ENCODE results near the gene NHP2.

NHP2 gene

GRCh38 chr5:178114325-178115135, 39.2 kb downstream of the NHP2 start:
- peak; percentile 57 for DNase-seq (ENCODE audit: low spot score)

GRCh38 chr5:178113841-178114324, 39.8 kb downstream of the NHP2 start:
- no peak for DNase-seq (ENCODE audit: low spot score)

DNA sequence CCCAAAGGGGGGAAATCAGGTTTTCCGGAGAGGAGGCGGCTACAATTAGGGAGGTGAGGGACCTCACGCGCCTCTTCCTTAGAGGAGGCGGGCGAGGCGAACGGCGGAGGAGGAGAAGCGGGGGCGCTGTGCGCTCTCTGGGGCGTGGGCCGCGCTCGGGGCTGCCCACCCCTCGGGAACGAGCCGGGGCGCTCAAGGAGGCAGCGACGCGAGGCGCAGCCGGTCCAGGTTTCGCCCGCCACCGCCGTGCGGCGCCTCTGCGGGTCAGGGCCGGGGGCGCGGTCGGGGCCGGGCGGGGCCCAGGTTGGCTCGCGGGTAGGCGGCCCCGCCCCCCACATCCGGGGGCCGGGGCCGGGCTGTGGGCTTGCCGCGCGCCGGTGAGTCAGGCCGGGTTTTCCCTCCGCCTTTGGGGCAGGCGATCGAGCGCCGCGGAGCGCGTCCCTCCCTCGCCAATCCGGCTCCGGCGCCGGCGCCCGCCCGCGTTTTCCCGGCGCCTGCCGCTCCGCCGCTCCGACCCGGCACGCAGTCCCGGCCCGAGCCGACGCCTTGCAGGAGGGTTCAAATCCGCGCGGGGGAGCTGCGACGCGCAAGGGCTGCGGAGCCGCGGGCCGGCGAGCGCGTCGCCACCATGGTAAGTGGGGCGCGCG, 40.4 kb downstream of the NHP2 start, which contains the start of gene N4BP3:
TSS of gene N4BP3 (plus strand) at position 392 of the 647 bp plus-strand sequence. CDS start 6,052 bp downstream, outside the sequence.
- DNase-seq (ENCODE audit: low spot score): peak; percentile 87

DNA sequence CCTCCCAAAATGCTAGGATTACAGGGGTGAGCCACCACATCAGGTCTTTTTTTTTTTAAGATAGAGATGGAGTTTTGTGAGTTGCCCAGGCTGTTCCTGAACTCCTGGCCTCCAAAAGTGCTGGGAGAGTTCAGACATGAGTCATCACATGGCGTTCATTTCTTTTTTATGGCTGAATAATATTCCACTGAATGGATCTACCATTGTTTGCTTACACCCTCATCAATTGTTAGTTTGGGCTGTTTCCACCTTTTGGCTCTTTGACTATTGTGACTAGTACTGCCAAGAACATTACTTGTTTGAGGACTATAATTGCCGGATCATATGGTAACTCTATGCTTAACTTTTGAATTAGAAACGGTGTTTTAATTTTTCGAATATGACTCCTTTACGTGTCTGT, 41.1 kb downstream of the NHP2 start:
- no peak for DNase-seq (ENCODE audit: low spot score)

DNA sequence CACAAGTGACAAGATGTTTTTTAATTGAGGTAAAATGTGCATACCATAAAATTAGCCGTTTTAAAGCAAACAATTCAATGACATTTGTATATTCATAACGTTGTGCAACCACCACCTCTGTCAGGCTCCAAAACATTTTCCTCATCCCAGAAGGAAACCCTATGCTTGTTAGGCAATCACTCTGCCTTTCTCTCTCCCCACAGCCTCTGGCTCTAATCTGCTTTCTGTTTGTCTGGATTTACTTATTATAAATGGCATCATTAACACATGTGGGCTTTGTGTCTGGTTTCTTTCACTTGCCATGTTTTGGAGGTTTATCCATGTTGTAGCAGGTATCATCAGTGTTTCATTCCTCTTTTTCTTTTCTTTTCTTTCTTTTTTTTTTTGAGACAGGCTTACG, 41.8 kb downstream of the NHP2 start:
- DNase-seq (ENCODE audit: low spot score): no peak

DNA sequence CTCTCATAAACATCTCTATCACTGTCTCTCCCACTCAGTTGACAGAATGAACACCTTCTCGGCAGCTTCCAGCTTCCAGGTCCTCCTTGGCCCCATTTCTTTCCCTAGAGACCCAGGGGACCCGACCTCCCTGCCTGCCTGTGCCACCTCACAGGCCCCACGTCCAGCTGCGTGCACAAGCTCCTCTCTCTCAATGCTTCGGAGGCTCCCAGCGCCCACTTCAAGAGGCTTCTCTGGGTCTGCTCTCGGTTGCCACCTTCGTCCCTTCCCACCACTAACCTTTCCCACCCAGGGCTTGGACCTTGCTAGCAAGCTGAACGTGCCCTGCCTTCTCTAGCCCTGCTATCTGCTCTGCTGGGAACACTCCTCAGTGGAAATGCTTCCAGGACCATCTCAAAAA, 43.2 kb downstream of the NHP2 start:
- DNase-seq (ENCODE audit: low spot score): no peak

GRCh38 chr5:178108966-178109365, 44.7 kb downstream of the NHP2 start:
- DNase-seq (ENCODE audit: low spot score): no peak

DNA sequence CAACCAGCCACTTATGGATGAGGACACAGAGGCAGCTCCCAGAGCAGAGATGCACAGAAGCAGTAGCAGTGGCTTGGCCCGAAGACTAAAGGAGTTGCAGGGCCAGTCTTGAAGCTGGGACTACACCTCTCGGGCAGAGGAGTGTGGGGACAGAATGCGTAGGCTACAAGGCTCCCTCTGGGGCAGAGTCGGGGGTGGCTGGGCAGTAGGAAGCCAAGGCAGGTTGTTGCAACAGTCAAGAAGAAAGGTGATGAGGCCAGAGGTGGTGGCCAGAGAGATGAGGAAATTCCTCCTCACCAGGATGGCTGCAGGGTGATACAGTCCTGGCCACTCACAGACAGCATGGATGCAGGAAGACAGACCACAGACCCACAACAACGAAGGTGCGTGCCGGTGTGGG, 45.2 kb downstream of the NHP2 start:
- DNase-seq (ENCODE audit: low spot score): no peak

- no peak for DNase-seq (ENCODE audit: low spot score)
Observed at GRCh38 chr5:178107756-178108310, 45.9 kb downstream of the NHP2 start.

GRCh38 chr5:178106556-178107239, 47.0 kb downstream of the NHP2 start:
- DNase-seq (ENCODE audit: low spot score): no peak

DNA sequence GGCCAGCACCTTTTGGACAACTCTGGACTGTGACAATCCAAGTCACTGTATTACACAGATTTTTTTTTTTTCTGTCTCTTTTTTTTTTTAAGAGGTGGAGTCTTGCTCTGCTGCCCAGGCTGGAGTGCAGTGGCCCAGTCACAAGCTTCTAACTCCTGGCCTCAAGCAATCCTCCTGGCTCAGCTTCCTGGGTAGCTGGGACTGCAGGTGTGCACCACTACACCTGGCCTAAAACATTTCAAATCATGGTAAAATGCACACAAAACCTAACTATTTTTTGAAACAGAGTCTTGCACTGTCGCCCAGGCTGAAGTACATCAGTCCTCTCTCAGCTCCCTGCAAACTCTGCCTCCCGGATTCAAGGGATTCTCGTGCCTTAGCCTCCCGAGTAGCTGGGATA, 47.6 kb downstream of the NHP2 start:
- DNase-seq (ENCODE audit: low spot score): no peak

- no peak for DNase-seq (ENCODE audit: low spot score)
Observed at GRCh38 chr5:178104492-178104891, 49.2 kb downstream of the NHP2 start.

GRCh38 chr5:178103612-178104011, 50.1 kb downstream of the NHP2 start:
- DNase-seq (ENCODE audit: low spot score): no peak

Data from CD4-positive, alpha-beta T cell treated with Interleukin-15 for 4 hours (primary cell).